HL-60/S4 treated with retinoic acid at 250 ng/mL for 4 days and 3 days (cell line): Measurements from ENCODE around the gene PTN.

ENCODE experiments used
- in situ Hi-C: fragments of 300-500 bp; cut with MboI; formaldehyde crosslinking; loops from 2 replicates; pipeline ENCODE4 v1.7.0; 2022; ENCODE audit warnings: low sequenced_read_pairs

PTN gene

GRCh38 chr7:137343281-137343841 is at the start of gene PTN:
Gene PTN (minus strand): TSS chr7:137343733. CDS start chr7:137254973, 88,760 bp downstream.
- in situ Hi-C loops, result no loop called here

- in situ Hi-C loops, result no loop called here
These were observed 46.5 kb upstream of the PTN start for GRCh38 chr7:137390076-137390475.

- in situ Hi-C loops, result no loop called here
These were observed 45.4 kb upstream of the PTN start for GRCh38 chr7:137388916-137389315.

GRCh38 chr7:137386966-137387365 is 43.4 kb upstream of the PTN start:
- in situ Hi-C loops, result no loop called here

- in situ Hi-C loops, result no loop called here
These were observed 37.5 kb upstream of the PTN start for GRCh38 chr7:137381045-137381444.

GRCh38 chr7:137373507-137373906 is 30.0 kb upstream of the PTN start:
- in situ Hi-C loops, result no loop called here

- in situ Hi-C loops, result no loop called here
These were observed 28.1 kb upstream of the PTN start for GRCh38 chr7:137371616-137372015.

GRCh38 chr7:137366995-137367394 is 23.5 kb upstream of the PTN start:
- in situ Hi-C loops, result no loop called here

- in situ Hi-C loops, result no loop called here
These were observed 20.1 kb upstream of the PTN start for GRCh38 chr7:137363683-137364082.

- in situ Hi-C loops, result no loop called here
These were observed 16.6 kb upstream of the PTN start for GRCh38 chr7:137360087-137360679.

- in situ Hi-C loops, result no loop called here
These were observed 11.4 kb upstream of the PTN start for GRCh38 chr7:137354961-137355360.

GRCh38 chr7:137354396-137354795 is 10.9 kb upstream of the PTN start:
- in situ Hi-C loops, result no loop called here

- in situ Hi-C loops, result no loop called here
These were observed 8.4 kb upstream of the PTN start for GRCh38 chr7:137351941-137352340.

GRCh38 chr7:137345799-137346449 is 2.4 kb upstream of the PTN start:
- in situ Hi-C loops, result no loop called here

GRCh38 chr7:137342828-137343261 is 688 bp downstream of the PTN start:
- in situ Hi-C loops, result no loop called here

GRCh38 chr7:137342265-137342664 is 1.3 kb downstream of the PTN start:
- in situ Hi-C loops, result no loop called here

- in situ Hi-C loops, result no loop called here
These were observed 5.6 kb downstream of the PTN start for GRCh38 chr7:137337902-137338301.

GRCh38 chr7:137335814-137336213 is 7.7 kb downstream of the PTN start:
- in situ Hi-C loops, result no loop called here

GRCh38 chr7:137331378-137331777 is 12.2 kb downstream of the PTN start:
- in situ Hi-C loops, result no loop called here

- in situ Hi-C loops, result no loop called here
These were observed 14.1 kb downstream of the PTN start for GRCh38 chr7:137329411-137329810.

GRCh38 chr7:137328373-137329120 is 15.0 kb downstream of the PTN start:
- in situ Hi-C loops, result no loop called here

GRCh38 chr7:137325927-137326326 is 17.6 kb downstream of the PTN start:
- in situ Hi-C loops, result no loop called here
